GM12801 (cell line): Measurements from ENCODE around the gene NPM1.

ENCODE experiments used
- CTCF ChIP-seq: IDR thresholded peaks from one replicate; pipeline ENCODE4 v1.5.1; 2011; ENCODE audit warnings: control low read depth; ENCODE audit not compliant: insufficient read length; ENCODE audit errors: extremely low read depth

Gene NPM1

DNA sequence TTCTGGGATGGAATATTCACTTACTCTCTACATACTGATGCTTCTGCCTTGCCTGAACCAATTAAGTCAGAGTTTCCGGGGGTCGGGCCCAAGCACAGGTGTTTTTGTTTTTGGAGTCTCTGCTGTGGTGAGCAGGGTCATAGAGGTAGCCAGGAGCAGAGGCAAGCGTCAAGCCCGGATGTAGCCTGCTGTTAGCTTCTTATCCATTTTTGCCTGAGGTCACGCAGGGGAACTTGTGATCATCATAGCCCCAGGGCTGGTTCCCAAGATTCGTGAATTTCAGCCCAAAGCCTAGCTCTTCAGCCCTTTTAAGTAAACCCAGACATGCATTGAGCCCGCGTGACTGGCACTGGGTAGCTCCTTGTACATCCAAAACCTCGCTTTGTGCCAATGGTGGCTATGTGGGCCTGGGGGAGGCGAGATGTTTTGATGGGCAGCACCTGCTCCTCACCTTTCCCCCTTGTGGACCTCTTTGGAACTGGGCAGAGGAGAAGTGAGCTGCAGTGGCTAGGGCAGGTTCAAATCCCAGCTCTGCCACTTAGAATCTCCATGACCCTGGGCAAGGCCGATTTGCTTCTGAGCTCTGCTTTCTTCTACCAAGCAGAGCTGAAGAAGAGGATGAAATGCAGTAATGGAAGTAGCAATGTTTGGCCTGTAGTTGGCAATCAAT is 65.5 kb downstream of the NPM1 start:
- no peak for TF ChIP-seq CTCF

GRCh38 chr5:171453988-171454387 is 66.3 kb downstream of the NPM1 start:
- TF ChIP-seq CTCF, result no peak

DNA sequence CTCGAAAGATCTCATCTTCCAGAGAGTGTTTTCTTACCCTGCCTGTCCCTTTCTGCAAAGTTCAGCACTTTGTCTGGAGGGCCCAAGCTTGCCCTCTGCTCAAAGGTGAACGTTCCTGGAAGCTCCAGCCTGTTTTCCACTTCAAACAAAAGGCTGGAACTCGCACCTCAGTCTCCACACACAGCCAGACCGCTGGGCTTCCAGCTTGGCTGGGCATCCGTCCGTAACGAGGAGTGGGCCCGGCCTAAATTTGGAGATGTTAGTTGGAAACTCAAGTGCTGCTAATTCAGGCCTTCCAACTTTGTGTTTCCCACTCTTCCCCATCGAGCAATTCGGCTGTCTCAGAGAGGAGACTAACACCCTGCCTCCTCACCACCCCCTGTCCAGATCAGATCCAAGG is 66.9 kb downstream of the NPM1 start:
- no peak for TF ChIP-seq CTCF

- TF ChIP-seq CTCF, result no peak
Observed at GRCh38 chr5:171455522-171455921, 67.9 kb downstream of the NPM1 start.

DNA sequence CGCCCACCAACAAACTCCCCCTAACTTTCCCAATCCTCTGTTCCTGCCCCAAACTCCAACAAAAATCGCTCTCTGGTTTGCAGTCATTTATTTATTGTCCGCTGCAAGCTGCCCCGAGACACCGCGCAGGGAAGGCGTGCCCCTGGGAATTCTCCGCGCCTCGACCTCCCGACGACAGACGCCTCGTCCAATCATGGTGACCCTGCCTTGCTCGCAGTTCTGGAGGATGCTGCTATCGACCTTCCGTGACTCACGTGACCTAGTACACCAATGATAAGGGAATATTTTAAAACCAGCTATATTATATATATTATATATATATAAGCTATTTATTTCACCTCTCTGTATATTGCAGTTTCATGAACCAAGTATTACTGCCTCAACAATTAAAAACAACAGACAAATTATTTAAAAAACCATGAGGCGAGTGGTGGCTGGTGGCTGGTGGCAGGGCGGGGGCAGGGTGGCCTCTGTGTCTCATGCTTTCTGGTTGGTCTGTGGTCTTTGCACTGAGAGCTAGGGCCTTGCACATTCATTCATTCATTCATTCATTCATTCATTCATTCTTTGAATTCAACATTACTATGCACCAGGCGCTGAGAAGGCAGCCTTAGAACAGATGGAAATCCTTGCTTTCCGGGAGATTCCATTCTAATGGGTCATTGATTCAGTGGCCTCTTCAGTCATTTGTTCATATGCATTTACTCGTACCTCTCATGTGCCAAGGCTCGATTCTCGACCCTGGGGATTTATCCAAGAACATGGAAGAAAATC is 69.7 kb downstream of the NPM1 start:
- no peak for TF ChIP-seq CTCF

GRCh38 chr5:171459839-171460238 is 72.2 kb downstream of the NPM1 start:
- TF ChIP-seq CTCF, result no peak
